Body of pancreas (tissue), 4 donors: ENCODE measurements around the gene UCKL1.
"Not testable (repeated sequence)": the region's sequence is repeated elsewhere in the genome, so short reads cannot be mapped to it uniquely, and the experiment has no call there.

Experiments used
- CTCF ChIP-seq, 7 experiments: fragments of 450-650 bp in 4 of 7; fragments of 200-600 bp in 3 of 7; sonication (generic) in 3 of 7; IDR thresholded peaks; one replicate each; pipeline ENCODE4 v1.5.1; 2016 to 2019; ENCODE audit warnings: antibody characterized with exemption in 7 of 7
- POLR2A ChIP-seq, 3 donors: fragments of 450-650 bp; IDR thresholded peaks; one replicate each; pipeline ENCODE4 v1.6.1; 2016; ENCODE audit warnings: antibody characterized with exemption in 3 of 3, mild to moderate bottlenecking in 2 of 3

- TF ChIP-seq CTCF, POLR2A (IDR thresholded peaks at IDR 0.05): not testable (repeated sequence)
These were observed 20.3 kb upstream of the UCKL1 start for GRCh38 chr20:63976511-63976910.
